HG02588 (cell line): Measurements from ENCODE around the gene PIK3C2A.
"Not testable (repeated sequence)": the region's sequence is repeated elsewhere in the genome, so short reads cannot be mapped to it uniquely, and the experiment has no call there.

Experiments
- ATAC-seq: cut with Tn5 transposase; IDR thresholded peaks from one replicate; pipeline ENCODE4 v1.9.1; 2021; ENCODE audit warnings: mild to moderate bottlenecking, moderate library complexity; ENCODE audit not compliant: unreplicated experiment

The PIK3C2A gene

GRCh38 chr11:17207317-17208256, at the start of gene PIK3C2A:
PIK3C2A (minus strand) TSS chr11:17207986; CDS start chr11:17169741, 38,245 bp downstream.
- peak; percentile 99 for ATAC-seq

GRCh38 chr11:17257196-17257595, 49.4 kb upstream of the PIK3C2A start:
- no peak for ATAC-seq

- ATAC-seq, result no peak
These were observed 48.7 kb upstream of the PIK3C2A start for GRCh38 chr11:17256512-17256911.

GRCh38 chr11:17252704-17253103, 44.9 kb upstream of the PIK3C2A start:
- no peak for ATAC-seq

GRCh38 chr11:17250561-17251350, 43.0 kb upstream of the PIK3C2A start:
- no peak for ATAC-seq

- peak; percentile 55 for ATAC-seq
These were observed 36.3 kb upstream of the PIK3C2A start for GRCh38 chr11:17244046-17244445.

GRCh38 chr11:17242954-17243353, 35.2 kb upstream of the PIK3C2A start:
- ATAC-seq, result not testable (repeated sequence)

GRCh38 chr11:17240780-17241179, 33.0 kb upstream of the PIK3C2A start:
- no peak for ATAC-seq

GRCh38 chr11:17239927-17240326, 32.1 kb upstream of the PIK3C2A start:
- not testable (repeated sequence) for ATAC-seq

- no peak for ATAC-seq
These were observed 30.6 kb upstream of the PIK3C2A start for GRCh38 chr11:17238377-17238776.

GRCh38 chr11:17233101-17233500, 25.3 kb upstream of the PIK3C2A start:
- no peak for ATAC-seq

GRCh38 chr11:17230867-17231851, 23.4 kb upstream of the PIK3C2A start:
- peak; percentile 96 for ATAC-seq

GRCh38 chr11:17229481-17230152, 21.8 kb upstream of the PIK3C2A start:
- ATAC-seq, result no peak

GRCh38 chr11:17228186-17228925, 20.6 kb upstream of the PIK3C2A start:
- not testable (repeated sequence) for ATAC-seq

- no peak for ATAC-seq
These were observed 16.9 kb upstream of the PIK3C2A start for GRCh38 chr11:17224727-17225126.

GRCh38 chr11:17221968-17222367, 14.2 kb upstream of the PIK3C2A start:
- no peak for ATAC-seq

- no peak for ATAC-seq
These were observed 11.2 kb upstream of the PIK3C2A start for GRCh38 chr11:17219016-17219415.

GRCh38 chr11:17218403-17218802, 10.6 kb upstream of the PIK3C2A start:
- ATAC-seq, result no peak

- ATAC-seq, result no peak
These were observed 9.6 kb upstream of the PIK3C2A start for GRCh38 chr11:17217401-17217800.
